MM.1S (cell line): Measurements from ENCODE around the gene TNK1.

Experiments
- CTCF ChIP-seq: fragments of 300-600 bp; sonication (generic); IDR thresholded peaks from 2 replicates; pipeline ENCODE4 v1.5.1; 2016; ENCODE audit warnings: antibody characterized with exemption, low read length, mixed read lengths
- EZH2 ChIP-seq: fragments of 300-600 bp; sonication (generic); optimal IDR thresholded peaks from 2 replicates; pipeline ENCODE3; 2017; ENCODE audit warnings: low read depth, mild to moderate bottlenecking, antibody characterized with exemption, low read length, mixed read lengths

GRCh38 chr17:7356756-7357155 lies 24.1 kb upstream of the TNK1 start:
- TF ChIP-seq CTCF (no peak), EZH2 (no peak)
